NCI-H748 treated with DMSO at 0.1 percent for 48 hours (cell line): Measurements from ENCODE around the gene S1PR2.
"Not testable (repeated sequence)": the region's sequence is repeated elsewhere in the genome, so short reads cannot be mapped to it uniquely, and the experiment has no call there.

Experiments
- DNase-seq: peaks from one replicate; lab custom pipeline; 2025; lab: John Stamatoyannopoulos, UW

Gene S1PR2

GRCh38 chr19:10190026-10190425, 41.1 kb downstream of the S1PR2 start:
- no peak for DNase-seq

GRCh38 chr19:10189616-10190015, 41.5 kb downstream of the S1PR2 start:
- no peak for DNase-seq

- no peak for DNase-seq
Measured at GRCh38 chr19:10187315-10187714, 43.8 kb downstream of the S1PR2 start.

GRCh38 chr19:10184636-10185035, 46.5 kb downstream of the S1PR2 start:
- DNase-seq: no peak

GRCh38 chr19:10183926-10184325, 47.2 kb downstream of the S1PR2 start:
- no peak for DNase-seq

GRCh38 chr19:10182847-10183246, 48.3 kb downstream of the S1PR2 start:
- no peak for DNase-seq

- no peak for DNase-seq
Measured at GRCh38 chr19:10182076-10182475, 49.1 kb downstream of the S1PR2 start.

DNA sequence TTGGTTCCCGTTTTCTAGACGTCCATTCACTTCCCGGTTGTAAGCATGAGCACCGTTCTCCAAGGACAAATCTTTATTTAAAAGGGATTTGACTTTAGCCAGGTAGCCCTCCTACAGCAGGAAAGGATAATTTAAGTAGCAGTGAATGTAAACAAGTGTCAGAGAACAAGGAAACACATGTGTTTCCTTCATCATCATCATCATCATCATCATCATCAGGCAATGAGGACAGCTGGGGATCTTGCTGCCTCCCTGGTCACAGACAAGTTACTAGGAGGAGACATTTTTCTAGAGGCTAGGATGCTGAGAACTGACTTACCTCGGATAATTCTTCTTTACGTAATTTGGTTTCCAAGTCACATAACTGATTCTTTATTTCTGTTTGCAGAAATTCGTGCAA, 50.7 kb downstream of the S1PR2 start:
- no peak for DNase-seq

DNA sequence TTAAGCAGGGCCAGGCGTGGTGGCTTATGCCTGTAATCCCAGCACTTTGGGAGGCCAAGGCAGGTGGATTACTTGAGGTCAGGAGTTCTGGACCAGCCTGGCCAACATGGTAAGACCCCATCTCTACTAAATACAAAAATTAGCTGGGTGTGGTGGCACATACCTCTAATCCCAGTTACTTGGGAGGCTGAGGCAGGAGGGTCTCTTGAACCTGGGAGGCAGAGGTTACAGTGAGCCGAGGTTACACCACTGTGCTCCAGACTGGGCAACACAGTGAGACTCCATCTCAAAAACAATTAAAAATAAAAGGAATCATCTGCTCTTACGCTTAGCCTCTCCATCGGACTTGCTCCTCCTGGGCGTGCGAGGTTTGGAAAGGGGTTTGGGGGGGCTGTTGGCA, 51.1 kb downstream of the S1PR2 start:
- not testable (repeated sequence) for DNase-seq

DNA sequence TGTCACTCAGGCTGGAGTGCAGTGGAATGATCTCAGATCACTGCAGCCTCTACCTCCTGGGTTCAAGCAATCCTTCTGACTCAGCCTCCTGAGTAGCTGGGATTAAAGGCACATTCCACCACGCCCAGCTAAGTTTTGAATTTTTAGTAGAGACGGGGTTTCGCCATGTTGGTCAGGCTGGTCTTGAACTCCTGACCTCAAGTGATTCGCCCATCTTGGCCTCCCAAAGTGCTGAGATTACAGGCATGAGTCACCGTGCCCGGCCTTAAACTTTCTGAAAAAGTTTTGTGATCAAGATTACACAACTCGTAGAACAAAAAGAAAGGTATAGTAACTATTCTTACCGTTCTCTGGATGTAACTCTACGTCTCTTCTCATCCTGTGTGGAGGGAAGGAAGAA, 57.6 kb downstream of the S1PR2 start:
- DNase-seq: no peak
